Neural progenitor cell (in vitro differentiated cells): ENCODE results near the gene SKOR1. TPM values are rescaled to one million over a fixed set of nuclear protein-coding genes. Genes with fewer than 3 reads are reported as not detected.

ENCODE experiments used
- DNase-seq: peaks from one replicate; pipeline ENCODE4 v3.0.0-alpha.2; 2016; ENCODE audit warnings: low spot score
- H2AFZ ChIP-seq: fragments of 200-600 bp; sonication (generic); replicated peaks from 2 replicates; pipeline ENCODE4 v1.6.1; 2016; ENCODE audit warnings: antibody characterized with exemption
- H3F3A ChIP-seq: fragments of 200-600 bp; sonication (generic); 2 replicates; pipeline ENCODE4 v1.6.1; 2016; ENCODE audit warnings: antibody characterized with exemption, low read depth
- H3K27ac ChIP-seq: fragments of 200-600 bp; sonication (generic); 2 replicates; pipeline ENCODE4 v1.5.1; 2016; ENCODE audit warnings: mild to moderate bottlenecking
- H3K27me3 ChIP-seq: fragments of 200-600 bp; sonication (generic); 2 replicates; pipeline ENCODE4 v1.6.1; 2016; ENCODE audit warnings: mild to moderate bottlenecking, moderate library complexity
- H3K36me3 ChIP-seq: fragments of 200-600 bp; sonication (generic); 2 replicates; pipeline ENCODE4 v1.5.1; 2016
- H3K4me1 ChIP-seq: fragments of 200-600 bp; sonication (generic); 2 replicates; pipeline ENCODE4 v1.6.1; 2016; ENCODE audit warnings: mixed run types
- H3K4me2 ChIP-seq: fragments of 200-600 bp; sonication (generic); 2 replicates; pipeline ENCODE4 v1.6.1; 2016
- H3K4me3 ChIP-seq: fragments of 200-600 bp; sonication (generic); 2 replicates; pipeline ENCODE4 v1.5.1; 2016
- H3K79me2 ChIP-seq: fragments of 200-600 bp; sonication (generic); 2 replicates; pipeline ENCODE4 v1.6.1; 2016; ENCODE audit warnings: low read depth
- H3K9ac ChIP-seq: fragments of 200-600 bp; sonication (generic); 2 replicates; pipeline ENCODE4 v1.6.1; 2016
- H3K9me3 ChIP-seq: fragments of 200-600 bp; sonication (generic); 2 replicates; pipeline ENCODE4 v1.5.1; 2016; ENCODE audit warnings: low read depth
- H4K20me1 ChIP-seq: fragments of 200-600 bp; sonication (generic); 2 replicates; pipeline ENCODE4 v1.6.1; 2016; ENCODE audit warnings: low read depth
- H3K27ac Mint-ChIP-seq: 3 replicates; pipeline ENCODE4 v1.8.0; 2021; ENCODE audit warnings: mixed read lengths
- H3K27me3 Mint-ChIP-seq: 2 replicates; pipeline ENCODE4 v1.8.0; 2022; ENCODE audit warnings: low read depth, mild to moderate bottlenecking, inconsistent platforms, moderate library complexity, mixed read lengths; ENCODE audit not compliant: insufficient read depth
- H3K36me3 Mint-ChIP-seq: 3 replicates; pipeline ENCODE4 v1.8.0; 2021; ENCODE audit warnings: mixed read lengths
- H3K4me1 Mint-ChIP-seq: 3 replicates; pipeline ENCODE4 v1.8.0; 2021; ENCODE audit warnings: mixed read lengths
- H3K4me3 Mint-ChIP-seq: 3 replicates; pipeline ENCODE4 v1.8.0; 2021; ENCODE audit warnings: mild to moderate bottlenecking, moderate library complexity, mixed read lengths
- H3K9me3 Mint-ChIP-seq: 3 replicates; pipeline ENCODE4 v1.8.0; 2020; ENCODE audit warnings: mixed read lengths
- CTCF ChIP-seq: fragments of 200-600 bp; sonication (generic); IDR thresholded peaks from 2 replicates; pipeline ENCODE4 v1.5.1; 2017; ENCODE audit warnings: antibody characterized with exemption, mild to moderate bottlenecking
- EZH2 ChIP-seq: fragments of 200-600 bp; sonication (generic); IDR thresholded peaks from 2 replicates; pipeline ENCODE4 v1.6.1; 2017; ENCODE audit warnings: antibody characterized with exemption, mild to moderate bottlenecking, moderate library complexity
- EZH2phosphoT487 ChIP-seq: fragments of 200-600 bp; sonication (generic); IDR thresholded peaks from 2 replicates; pipeline ENCODE4 v1.6.1; 2017; ENCODE audit warnings: antibody characterized with exemption
- total RNA-seq: library from RNA; depleted of rRNA; stranded (reverse); fragments of >200 nt; gene quantifications from 2 replicates; pipeline ENCODE4 v1.2.3, GENCODE V29; 2015; ENCODE audit warnings: low replicate concordance

The SKOR1 gene
- total RNA-seq, 1 donor from 2014 or later: 0.51 TPM

- Histone ChIP-seq H3K27me3 (peaks cover 100% of the 10 kb centered on the region), H3K9ac (no peak overlapping the region), H3K36me3 (no peaks in the 10 kb centered on the region), H3K9me3 (no peaks in the 10 kb centered on the region), H3K4me1 (peaks cover 44% of the 10 kb centered on the region), H3K79me2 (no peaks in the 10 kb centered on the region), H3K4me2 (peak overlapping the region; percentile 77), H3K4me3 (peak overlapping the region; percentile 43), H3K27ac (no peak overlapping the region), H3F3A (peaks cover 32% of the 10 kb centered on the region), H2AFZ (no peak overlapping the region), H4K20me1 (peaks cover 84% of the 10 kb centered on the region)
- no peaks in the 10 kb centered on the region for H3K36me3 Mint-ChIP-seq
- DNase-seq: peak; percentile 56
- peak overlapping the region; percentile 84 for H3K4me3 Mint-ChIP-seq
- peaks cover 29% of the 10 kb centered on the region for H3K4me1 Mint-ChIP-seq
- no peak overlapping the region for H3K27ac Mint-ChIP-seq
- peaks cover 2% of the 10 kb centered on the region for H3K9me3 Mint-ChIP-seq
- H3K27me3 Mint-ChIP-seq: peaks cover 69% of the 10 kb centered on the region
- peak; percentile 97 for TF ChIP-seq EZH2
- no peak for TF ChIP-seq CTCF
- TF ChIP-seq EZH2phosphoT487: peak; percentile 98
Observed at GRCh38 chr15:67823314-67824196, 1.8 kb upstream of the SKOR1 start.

GRCh38 chr15:67824197-67824968 lies 926 bp upstream of the SKOR1 start:
- Histone ChIP-seq H3K4me2 (peak overlapping the region; percentile 77), H3K4me1 (peaks cover 52% of the 10 kb centered on the region), H3K4me3 (no peak overlapping the region)

More at GRCh38 chr15:67824197-67824968, 926 bp upstream of the SKOR1 start:
- H4K20me1 ChIP-seq: peaks cover 90% of the 10 kb centered on the region
- DNase-seq: no peak
- Mint-ChIP-seq H3K9me3 (peaks cover 2% of the 10 kb centered on the region), H3K36me3 (no peaks in the 10 kb centered on the region), H3K4me1 (peaks cover 32% of the 10 kb centered on the region), H3K27ac (no peak overlapping the region), H3K4me3 (peak overlapping the region; percentile 84), H3K27me3 (peaks cover 73% of the 10 kb centered on the region)
- H3K79me2 ChIP-seq: no peaks in the 10 kb centered on the region
- H2AFZ ChIP-seq: no peak overlapping the region
- no peaks in the 10 kb centered on the region for H3K36me3 ChIP-seq
- no peak for TF ChIP-seq CTCF
- peak; percentile 88 for TF ChIP-seq EZH2
- no peak overlapping the region for H3K27ac ChIP-seq
- peaks cover 100% of the 10 kb centered on the region for H3K27me3 ChIP-seq
- H3K9me3 ChIP-seq: no peaks in the 10 kb centered on the region
- H3K9ac ChIP-seq: no peak overlapping the region
- peaks cover 32% of the 10 kb centered on the region for H3F3A ChIP-seq
